GM18951 (cell line): ENCODE measurements around the gene PRKCZ.
"Not testable (repeated sequence)": the region's sequence is repeated elsewhere in the genome, so short reads cannot be mapped to it uniquely, and the experiment has no call there.

Source experiments
- POLR2A ChIP-seq: IDR thresholded peaks from 4 replicates; pipeline ENCODE4 v1.6.1; 2011; ENCODE audit warnings: mild to moderate bottlenecking; ENCODE audit not compliant: insufficient read length, insufficient read depth; ENCODE audit errors: extremely low read depth
- in situ Hi-C: fragments of 300-500 bp; cut with MboI; formaldehyde crosslinking; loops from one replicate; pipeline ENCODE4 v1.12.0; 2022; ENCODE audit warnings: low sequenced_read_pairs, mixed read lengths, inconsistent platforms; ENCODE audit not compliant: unreplicated experiment

PRKCZ gene

GRCh38 chr1:2115008-2115641 is 64.9 kb downstream of the PRKCZ start:
- in situ Hi-C loops = no loop called here
- TF ChIP-seq POLR2A = no peak

DNA sequence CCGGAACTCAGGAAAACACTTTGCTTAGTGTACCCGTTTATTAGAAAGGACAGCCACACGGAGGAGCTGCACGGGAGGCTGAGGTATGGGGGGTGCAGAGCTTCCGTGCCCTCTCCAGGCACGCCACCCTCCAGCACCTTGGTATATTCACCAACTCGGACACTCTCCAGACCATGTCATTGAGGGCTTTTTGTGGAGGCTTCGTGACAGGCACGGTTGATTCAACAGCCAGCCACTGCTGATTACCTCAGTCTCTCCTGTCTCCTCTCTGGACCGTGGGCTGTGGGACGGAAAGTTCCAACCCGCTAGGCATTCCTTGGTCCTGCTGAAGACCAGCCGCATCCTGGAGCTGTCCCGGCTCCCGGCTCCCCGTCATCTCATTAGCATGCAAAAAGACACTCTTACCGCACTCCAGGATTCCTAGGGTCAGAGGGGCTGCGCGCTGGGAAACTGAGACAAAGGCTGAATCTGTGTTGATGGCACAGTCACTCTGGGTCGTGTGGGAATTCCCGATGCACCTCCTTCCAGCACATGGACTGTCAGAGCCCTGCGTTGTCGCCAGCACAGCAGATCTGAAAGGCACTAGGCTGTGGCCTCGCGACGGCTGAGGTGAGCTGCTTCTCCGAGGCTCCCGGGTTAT is 65.6 kb downstream of the PRKCZ start:
- no peak for TF ChIP-seq POLR2A
- in situ Hi-C loops = no loop called here

- TF ChIP-seq POLR2A = no peak
- in situ Hi-C loops = no loop called here
These were observed 69.7 kb downstream of the PRKCZ start for GRCh38 chr1:2119886-2120285.

DNA sequence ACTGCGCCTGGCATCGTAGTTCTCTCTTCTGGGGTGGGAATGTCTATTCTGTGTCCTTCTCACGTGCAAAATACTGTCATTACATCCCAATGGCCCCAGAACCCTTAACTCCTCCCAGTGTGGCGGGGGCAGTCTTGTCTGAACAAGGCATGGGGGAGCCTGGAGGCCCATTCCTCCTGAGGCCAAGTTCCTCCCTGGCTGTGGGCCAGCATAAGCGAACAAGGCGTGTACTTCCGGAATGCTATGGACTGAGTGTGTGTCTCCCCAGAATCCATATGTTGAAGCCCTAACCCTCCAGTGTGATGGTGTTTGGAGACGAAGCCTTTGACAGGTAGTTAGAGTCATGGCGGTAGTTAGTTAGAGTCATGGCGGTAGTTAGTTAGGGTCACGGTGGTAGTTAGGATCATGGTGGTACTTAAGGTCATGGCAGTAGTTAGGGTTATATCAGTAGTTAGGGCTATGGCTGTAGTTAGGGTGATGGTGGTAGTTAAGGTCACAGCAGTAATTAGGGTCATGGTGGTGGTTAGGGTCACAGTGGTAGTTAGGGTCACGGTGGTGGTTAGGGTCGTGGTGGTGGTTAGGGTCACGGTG is 71.0 kb downstream of the PRKCZ start:
- no peak for TF ChIP-seq POLR2A
- in situ Hi-C loops = no loop called here

DNA sequence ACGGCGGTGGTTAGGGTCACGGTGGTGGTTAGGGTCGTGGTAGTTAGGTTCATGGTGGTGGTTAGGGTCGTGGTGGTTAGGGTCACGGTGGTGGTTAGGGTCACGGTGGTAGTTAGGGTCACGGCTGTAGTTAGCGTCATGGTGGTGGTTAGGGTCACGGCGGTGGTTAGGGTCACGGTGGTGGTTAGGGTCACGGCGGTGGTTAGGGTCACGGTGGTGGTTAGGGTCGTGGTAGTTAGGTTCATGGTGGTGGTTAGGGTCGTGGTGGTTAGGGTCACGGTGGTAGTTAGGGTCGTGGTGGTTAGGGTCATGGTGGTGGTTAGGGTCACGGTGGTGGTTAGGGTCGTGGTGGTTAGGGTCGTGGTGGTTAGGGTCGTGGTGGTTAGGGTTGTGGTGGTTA is 71.6 kb downstream of the PRKCZ start:
- in situ Hi-C loops = not testable (repeated sequence)

DNA sequence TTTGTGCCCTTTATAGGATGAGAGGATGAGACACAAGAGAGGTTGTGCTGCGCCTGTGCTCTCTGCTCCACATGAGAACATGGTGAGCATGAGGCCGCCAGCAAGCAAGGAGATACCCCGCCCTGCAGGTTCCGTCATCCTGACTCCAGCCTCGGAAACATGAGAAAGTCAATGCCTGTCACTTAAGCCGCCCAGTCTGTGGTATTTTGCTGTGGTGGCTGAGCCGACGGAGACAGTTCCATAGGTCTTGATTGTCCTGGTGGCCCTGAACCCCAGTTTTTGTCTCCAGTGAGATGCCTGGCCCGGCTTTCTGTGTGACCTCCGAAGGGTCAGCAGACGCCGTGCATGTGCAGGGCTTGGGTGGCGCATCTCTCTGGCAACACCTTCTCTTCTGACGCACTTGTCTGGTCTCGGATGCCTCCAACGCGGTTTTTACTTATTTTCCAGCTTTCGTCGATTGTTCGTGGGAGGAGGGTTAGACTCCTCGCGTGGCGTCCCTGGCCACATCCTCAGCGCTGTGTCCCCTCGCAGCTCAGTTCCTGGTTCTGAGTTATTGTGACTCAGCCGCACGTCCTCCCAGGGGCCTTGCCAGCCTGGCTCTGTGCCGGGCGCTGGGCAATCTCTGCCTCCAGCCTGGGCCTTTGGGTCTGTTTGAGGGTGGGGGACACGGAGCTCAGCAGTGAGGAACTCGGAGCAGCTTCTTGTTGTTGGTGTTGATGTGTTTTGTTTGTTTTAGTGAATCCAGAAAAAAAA is 74.4 kb downstream of the PRKCZ start:
- in situ Hi-C loops = no loop called here
- TF ChIP-seq POLR2A = no peak

DNA sequence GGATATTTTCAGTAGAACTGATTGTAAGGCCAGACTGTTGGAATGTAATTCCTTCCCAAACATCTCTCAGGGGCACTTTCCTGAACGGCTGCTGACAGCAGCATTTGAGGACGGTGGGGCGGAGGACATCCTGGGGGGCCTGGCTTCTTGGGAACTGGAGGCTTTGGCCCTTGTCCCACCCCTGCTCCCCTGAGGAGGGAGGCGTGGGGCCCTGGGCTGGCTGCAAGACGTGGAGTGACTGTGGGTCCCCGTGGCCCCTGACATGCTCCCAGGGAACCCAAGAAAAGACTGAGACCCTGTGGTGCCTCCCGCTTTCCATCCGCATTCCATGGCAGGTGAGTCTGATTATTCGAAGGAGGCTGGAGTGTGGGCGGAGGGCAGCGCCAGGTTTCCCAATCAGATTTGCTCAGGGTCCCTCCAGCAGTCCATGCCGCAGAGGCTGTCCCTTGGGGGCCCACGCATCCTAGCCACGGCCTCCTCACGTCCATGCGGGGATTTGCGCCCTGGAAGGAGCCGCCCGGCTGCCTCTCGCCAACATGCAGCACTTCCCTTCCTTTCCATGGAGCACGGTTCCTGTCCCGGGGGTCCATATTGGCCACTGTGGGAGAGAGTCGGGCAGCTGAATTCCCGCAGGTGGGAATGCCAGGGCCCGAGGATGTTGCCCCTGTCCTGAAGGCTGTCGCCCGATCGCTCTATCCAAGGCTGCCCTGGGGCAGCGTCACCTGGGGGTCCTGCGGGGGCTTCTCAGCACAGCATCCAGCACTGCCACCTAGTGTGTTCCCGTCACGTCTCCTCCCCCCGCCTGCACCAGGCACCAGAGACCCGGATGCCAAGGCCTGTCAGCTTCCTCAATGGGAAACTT is 75.4 kb downstream of the PRKCZ start:
- no peak for TF ChIP-seq POLR2A
- in situ Hi-C loops = no loop called here

DNA sequence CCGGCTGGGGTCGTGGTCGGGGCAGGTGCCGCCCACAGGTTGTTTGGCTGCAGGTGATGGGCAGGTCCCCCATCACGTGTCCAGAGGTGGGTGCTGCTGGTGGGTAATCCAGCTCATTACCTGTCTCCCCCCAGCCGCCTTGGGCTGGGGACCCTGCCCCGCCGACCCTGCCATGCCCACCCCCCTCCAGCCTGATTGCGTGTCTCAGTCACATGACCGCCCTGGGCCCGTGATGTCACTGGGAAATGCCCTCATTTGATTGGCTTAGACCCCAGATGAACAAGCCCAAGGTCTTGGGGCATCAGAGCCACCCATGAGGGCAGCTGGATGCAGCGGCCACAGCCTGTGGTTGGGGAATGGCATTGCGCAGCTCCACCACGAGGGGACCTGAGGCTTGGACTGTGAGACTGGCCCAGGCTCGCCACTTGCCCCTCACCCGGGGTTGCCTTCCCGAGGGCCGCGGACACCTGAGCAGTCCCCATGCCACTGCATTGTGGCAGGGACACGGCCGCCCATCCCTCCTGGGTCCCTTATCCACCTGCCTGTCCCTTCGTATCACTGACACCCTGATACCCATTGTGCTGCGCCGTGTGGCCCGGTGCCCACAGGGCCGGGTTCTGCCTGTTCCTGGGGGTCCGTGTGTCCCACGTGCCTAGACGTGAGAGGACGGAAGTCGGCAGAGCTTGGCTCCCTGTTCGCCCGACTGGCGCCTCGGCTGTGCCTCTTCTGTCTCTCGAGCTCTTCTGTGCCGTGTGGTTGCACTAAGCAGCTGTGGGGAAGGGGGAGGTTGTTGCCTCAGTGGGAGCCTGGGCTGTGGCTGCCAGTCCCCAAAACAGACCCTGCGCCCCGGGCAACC is 76.3 kb downstream of the PRKCZ start:
- no peak for TF ChIP-seq POLR2A
- in situ Hi-C loops = no loop called here

- in situ Hi-C loops = no loop called here
- TF ChIP-seq POLR2A = no peak
These were observed 77.3 kb downstream of the PRKCZ start for GRCh38 chr1:2127187-2128145.

DNA sequence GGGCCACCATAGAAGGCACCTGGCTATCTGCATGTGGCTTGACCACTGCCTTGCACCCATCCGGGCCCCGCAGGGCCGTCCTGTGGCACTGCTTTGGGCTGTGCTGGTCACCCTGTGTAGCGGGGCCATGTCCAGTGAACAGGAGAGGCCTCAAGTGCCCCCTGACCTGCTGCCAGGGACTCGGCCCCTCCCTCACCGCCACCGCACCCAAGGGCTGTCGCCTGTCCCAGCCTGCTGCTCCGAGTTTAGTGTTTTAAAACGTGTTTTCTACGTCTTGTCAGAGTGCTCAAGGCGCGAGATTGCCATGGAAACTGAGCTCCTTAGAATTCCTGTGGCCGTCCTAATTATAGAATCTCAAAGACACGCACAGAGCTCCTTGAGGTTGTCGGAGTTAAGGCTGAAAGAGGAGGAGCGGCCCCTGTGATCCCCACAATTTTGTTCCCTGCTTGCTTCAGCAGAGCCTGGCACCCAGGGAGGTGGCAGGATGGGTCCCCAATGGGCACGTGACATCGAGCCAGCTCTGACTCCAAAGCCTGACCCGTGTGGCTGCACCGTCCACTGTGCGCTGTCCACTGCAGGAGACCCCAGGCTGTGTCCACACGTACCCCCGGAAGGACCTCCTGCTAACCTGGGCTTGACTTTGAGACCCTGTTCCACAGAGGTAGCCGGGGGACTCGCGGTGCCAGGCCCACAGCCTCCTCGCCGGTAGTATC is 78.1 kb downstream of the PRKCZ start:
- in situ Hi-C loops = no loop called here
- no peak for TF ChIP-seq POLR2A
